GM23338 (cell line): ENCODE results near the gene CCN5. TPM values are rescaled to one million over a fixed set of nuclear protein-coding genes. Genes with fewer than 3 reads are reported as not detected.

Source experiments
- ATAC-seq: fragments of 200-7000 bp; cut with Tn5 transposase; 3 replicates; pipeline ENCODE4 v1.9.1; 2020
- DNase-seq: peaks from one replicate; pipeline ENCODE4 v3.0.0-alpha.2; 2015; ENCODE audit warnings: low spot score
- H2AFZ ChIP-seq: fragments of 200-600 bp; sonication (generic); 2 replicates; pipeline ENCODE4 v1.8.0; 2016; ENCODE audit warnings: antibody characterized with exemption, mild to moderate bottlenecking, moderate library complexity
- H3F3A ChIP-seq: fragments of 200-600 bp; sonication (generic); replicated peaks from 2 replicates; pipeline ENCODE4 v1.8.0; 2017; ENCODE audit warnings: antibody characterized with exemption, mixed run types, low read depth
- H3K27ac ChIP-seq: fragments of 200-600 bp; sonication (generic); 2 replicates; pipeline ENCODE4 v1.6.1; 2016; ENCODE audit warnings: low read depth
- H3K27me3 ChIP-seq: fragments of 200-600 bp; sonication (generic); 2 replicates; pipeline ENCODE4 v1.8.0; 2016; ENCODE audit warnings: mild to moderate bottlenecking, mixed run types, moderate library complexity; ENCODE audit not compliant: insufficient read depth
- H3K36me3 ChIP-seq: fragments of 200-600 bp; sonication (generic); 2 replicates; pipeline ENCODE4 v1.8.0; 2016; ENCODE audit warnings: mild to moderate bottlenecking; ENCODE audit not compliant: insufficient read depth
- H3K4me1 ChIP-seq: fragments of 200-600 bp; sonication (generic); 2 replicates; pipeline ENCODE4 v1.8.0; 2016; ENCODE audit warnings: mild to moderate bottlenecking, moderate library complexity; ENCODE audit not compliant: insufficient read depth
- H3K4me2 ChIP-seq: fragments of 200-600 bp; sonication (generic); 2 replicates; pipeline ENCODE4 v1.7.1; 2017; ENCODE audit warnings: mixed run types
- H3K4me3 ChIP-seq: fragments of 200-600 bp; sonication (generic); 2 replicates; pipeline ENCODE4 v1.6.1; 2016; ENCODE audit warnings: mixed run types
- H3K79me2 ChIP-seq: fragments of 200-600 bp; sonication (generic); replicated peaks from 2 replicates; pipeline ENCODE4 v1.8.0; 2017; ENCODE audit warnings: mild to moderate bottlenecking; ENCODE audit not compliant: insufficient read depth
- H3K9me2 ChIP-seq: fragments of 200-600 bp; sonication (generic); 2 replicates; pipeline ENCODE4 v1.8.0; 2017; ENCODE audit not compliant: insufficient read depth
- H4K20me1 ChIP-seq: fragments of 200-600 bp; sonication (generic); replicated peaks from 2 replicates; pipeline ENCODE4 v1.8.0; 2017; ENCODE audit warnings: mild to moderate bottlenecking; ENCODE audit not compliant: insufficient read depth
- H3K27ac Mint-ChIP-seq: 2 replicates; pipeline ENCODE4 v1.8.0; 2020; ENCODE audit warnings: inconsistent platforms, mild to moderate bottlenecking, moderate library complexity, mixed read lengths
- H3K27me3 Mint-ChIP-seq: 3 replicates; pipeline ENCODE4 v1.8.0; 2022; ENCODE audit warnings: low read depth, mild to moderate bottlenecking, moderate library complexity, mixed read lengths, inconsistent platforms; ENCODE audit not compliant: insufficient read depth, poor library complexity
- H3K36me3 Mint-ChIP-seq: 3 replicates; pipeline ENCODE4 v1.8.0; 2021; ENCODE audit warnings: low read depth, mild to moderate bottlenecking, inconsistent platforms, moderate library complexity, mixed read lengths
- H3K4me1 Mint-ChIP-seq: 3 replicates; pipeline ENCODE4 v1.8.0; 2020; ENCODE audit warnings: mild to moderate bottlenecking, inconsistent platforms, mixed read lengths
- H3K4me3 Mint-ChIP-seq: 3 replicates; pipeline ENCODE4 v1.8.0; 2021; ENCODE audit warnings: moderate library complexity, mild to moderate bottlenecking, inconsistent platforms, mixed read lengths
- H3K9me3 Mint-ChIP-seq: 3 replicates; pipeline ENCODE4 v1.8.0; 2020; ENCODE audit warnings: moderate library complexity, mild to moderate bottlenecking, inconsistent platforms, mixed read lengths
- CREB1 ChIP-seq: fragments of 250-450 bp; sonication (Bioruptor Pico); IDR thresholded peaks from 2 replicates; pipeline ENCODE4 v1.5.0; 2020; ENCODE audit warnings: low read depth, mild to moderate bottlenecking, moderate library complexity
- EZH2 ChIP-seq: fragments of 200-600 bp; sonication (generic); IDR thresholded peaks from one replicate; pipeline ENCODE4 v1.8.0; 2017; ENCODE audit warnings: antibody characterized with exemption, mild to moderate bottlenecking, low read depth; ENCODE audit not compliant: unreplicated experiment
- EZH2phosphoT487 ChIP-seq: fragments of 200-600 bp; sonication (generic); IDR thresholded peaks from one replicate; pipeline ENCODE4 v1.8.1; 2018; ENCODE audit warnings: antibody characterized with exemption; ENCODE audit not compliant: unreplicated experiment
- NANOG ChIP-seq: IDR thresholded peaks from 2 replicates; pipeline ENCODE4 v1.6.1; 2016; ENCODE audit warnings: antibody characterized with exemption, borderline replicate concordance
- POLR2AphosphoS5 ChIP-seq: IDR thresholded peaks from 2 replicates; pipeline ENCODE4 v1.6.1; 2016; ENCODE audit warnings: antibody characterized with exemption, low read depth
- STAT1 ChIP-seq: IDR thresholded peaks from one replicate; pipeline ENCODE4 v1.6.1; 2016; ENCODE audit warnings: antibody characterized with exemption; ENCODE audit not compliant: unreplicated experiment
- ZNF114 ChIP-seq: fragments of 250-450 bp; sonication (Bioruptor Pico); IDR thresholded peaks from 2 replicates; pipeline ENCODE4 v1.5.0; 2020; ENCODE audit warnings: mild to moderate bottlenecking, moderate library complexity
- ZNF331 ChIP-seq: fragments of 250-450 bp; sonication (Bioruptor Pico); IDR thresholded peaks from 2 replicates; pipeline ENCODE4 v1.5.0; 2020; ENCODE audit warnings: low read depth, mild to moderate bottlenecking, moderate library complexity
- polyA plus RNA-seq: library from polyadenylated mRNA; unstranded; fragments of >200 nt; fragmentation: Nextera tagmentation; extraction: Ambion mirVana; gene quantifications from 2 replicates; pipeline ENCODE4 v1.2.1, GENCODE V29; 2016
- total RNA-seq: library from RNA; depleted of rRNA; stranded (reverse); fragments of >200 nt; shearing (Covaris generic); gene quantifications from 2 replicates; pipeline ENCODE4 v1.2.3, GENCODE V29; 2014
- TF ChIP-seq, protein P1 (sequence below), 2 experiments: fragments of 200-600 bp in 1 of 2; sonication (generic) in 1 of 2; conservative IDR thresholded peaks; 2 replicates each; pipeline versions ENCODE4 v1.5.1 to v1.6.1; 2016 to 2017; ENCODE audit warnings: antibody characterized with exemption in 2 of 2, low read depth in 2 of 2, mild to moderate bottlenecking in 2 of 2, moderate library complexity in 1 of 2
- TF ChIP-seq, protein P2 (sequence below): IDR thresholded peaks from one replicate; pipeline ENCODE4 v1.6.1; 2018; ENCODE audit warnings: antibody characterized with exemption; ENCODE audit not compliant: unreplicated experiment
- TF ChIP-seq, protein P3 (sequence below): fragments of 250-450 bp; sonication (Bioruptor Pico); IDR thresholded peaks from 2 replicates; pipeline ENCODE4 v1.5.0; 2020; ENCODE audit warnings: mild to moderate bottlenecking, moderate library complexity
- TF ChIP-seq, protein P4 (sequence below): IDR thresholded peaks from 2 replicates; pipeline ENCODE4 v1.6.1; 2016; ENCODE audit warnings: antibody characterized with exemption

The CCN5 gene
- total and polyA plus RNA-seq, 2 experiments from 2014 or later = not detected

DNA sequence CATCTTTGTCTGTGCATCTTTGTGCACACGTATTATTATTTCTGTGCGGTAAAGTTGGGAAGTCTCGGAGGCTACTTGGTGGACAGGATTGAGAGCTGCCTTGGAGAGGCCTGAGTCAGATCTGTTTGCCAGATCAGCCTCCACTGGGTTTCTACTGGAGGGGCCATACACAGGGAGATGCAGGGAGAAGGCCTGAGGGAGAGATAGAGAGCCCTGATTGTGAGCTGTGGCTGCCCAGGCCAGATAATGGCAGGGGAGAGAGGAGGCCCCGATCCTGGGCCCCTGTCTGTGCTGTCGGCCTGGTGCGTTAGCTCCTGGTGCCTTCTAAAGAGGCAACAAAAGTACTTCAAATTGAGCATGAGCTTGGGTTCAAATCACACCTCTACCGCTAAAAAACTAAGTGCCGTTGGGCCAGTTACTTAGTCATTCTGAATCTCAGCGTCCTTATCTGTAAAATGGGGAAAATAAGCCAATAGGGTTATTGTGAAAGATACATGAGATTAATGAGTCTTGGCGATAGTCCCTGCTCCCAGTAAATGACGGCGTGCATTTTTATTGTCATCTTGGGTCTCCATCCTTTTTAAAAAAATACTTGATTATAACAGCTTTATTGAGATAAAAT lies 36.1 kb upstream of the CCN5 start:
- H3K4me3 ChIP-seq = no peak overlapping the region
- no peaks in the 10 kb centered on the region for H3K79me2 ChIP-seq
- no peak for ATAC-seq
- peak overlapping the region; percentile 99; the same call in 1 of the 2 replicates for H2AFZ ChIP-seq
- H3K9me2 ChIP-seq = no peaks in the 10 kb centered on the region
- H3K36me3 Mint-ChIP-seq = no peaks in the 10 kb centered on the region
- H3K4me3 Mint-ChIP-seq = no peak overlapping the region
- peaks cover 4% of the 10 kb centered on the region; the same call in 1 of the 2 replicates for H3K4me1 ChIP-seq
- no peaks in the 10 kb centered on the region for H4K20me1 ChIP-seq
- H3K27ac ChIP-seq = no peak overlapping the region
- H3K4me1 Mint-ChIP-seq = peaks cover 14% of the 10 kb centered on the region
- peak overlapping the region; percentile 36; the same call in 1 of the 2 replicates for H3K27ac Mint-ChIP-seq
- no peaks in the 10 kb centered on the region for H3F3A ChIP-seq
- no peaks in the 10 kb centered on the region for H3K36me3 ChIP-seq
- TF ChIP-seq EZH2 (no peak), CREB1 (CRISPR knock-in tag) (no peak), EZH2phosphoT487 (no peak), STAT1 (no peak), ZNF114 (no peak), NANOG (no peak), POLR2AphosphoS5 (no peak), ZNF331 (CRISPR knock-in tag) (no peak)
- TF ChIP-seq, protein P1, sequence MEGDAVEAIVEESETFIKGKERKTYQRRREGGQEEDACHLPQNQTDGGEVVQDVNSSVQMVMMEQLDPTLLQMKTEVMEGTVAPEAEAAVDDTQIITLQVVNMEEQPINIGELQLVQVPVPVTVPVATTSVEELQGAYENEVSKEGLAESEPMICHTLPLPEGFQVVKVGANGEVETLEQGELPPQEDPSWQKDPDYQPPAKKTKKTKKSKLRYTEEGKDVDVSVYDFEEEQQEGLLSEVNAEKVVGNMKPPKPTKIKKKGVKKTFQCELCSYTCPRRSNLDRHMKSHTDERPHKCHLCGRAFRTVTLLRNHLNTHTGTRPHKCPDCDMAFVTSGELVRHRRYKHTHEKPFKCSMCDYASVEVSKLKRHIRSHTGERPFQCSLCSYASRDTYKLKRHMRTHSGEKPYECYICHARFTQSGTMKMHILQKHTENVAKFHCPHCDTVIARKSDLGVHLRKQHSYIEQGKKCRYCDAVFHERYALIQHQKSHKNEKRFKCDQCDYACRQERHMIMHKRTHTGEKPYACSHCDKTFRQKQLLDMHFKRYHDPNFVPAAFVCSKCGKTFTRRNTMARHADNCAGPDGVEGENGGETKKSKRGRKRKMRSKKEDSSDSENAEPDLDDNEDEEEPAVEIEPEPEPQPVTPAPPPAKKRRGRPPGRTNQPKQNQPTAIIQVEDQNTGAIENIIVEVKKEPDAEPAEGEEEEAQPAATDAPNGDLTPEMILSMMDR (conservative IDR thresholded peaks at IDR 0.05; ENCODE audit: low read depth in 2 of 2) = no peak
- TF ChIP-seq, protein P2, sequence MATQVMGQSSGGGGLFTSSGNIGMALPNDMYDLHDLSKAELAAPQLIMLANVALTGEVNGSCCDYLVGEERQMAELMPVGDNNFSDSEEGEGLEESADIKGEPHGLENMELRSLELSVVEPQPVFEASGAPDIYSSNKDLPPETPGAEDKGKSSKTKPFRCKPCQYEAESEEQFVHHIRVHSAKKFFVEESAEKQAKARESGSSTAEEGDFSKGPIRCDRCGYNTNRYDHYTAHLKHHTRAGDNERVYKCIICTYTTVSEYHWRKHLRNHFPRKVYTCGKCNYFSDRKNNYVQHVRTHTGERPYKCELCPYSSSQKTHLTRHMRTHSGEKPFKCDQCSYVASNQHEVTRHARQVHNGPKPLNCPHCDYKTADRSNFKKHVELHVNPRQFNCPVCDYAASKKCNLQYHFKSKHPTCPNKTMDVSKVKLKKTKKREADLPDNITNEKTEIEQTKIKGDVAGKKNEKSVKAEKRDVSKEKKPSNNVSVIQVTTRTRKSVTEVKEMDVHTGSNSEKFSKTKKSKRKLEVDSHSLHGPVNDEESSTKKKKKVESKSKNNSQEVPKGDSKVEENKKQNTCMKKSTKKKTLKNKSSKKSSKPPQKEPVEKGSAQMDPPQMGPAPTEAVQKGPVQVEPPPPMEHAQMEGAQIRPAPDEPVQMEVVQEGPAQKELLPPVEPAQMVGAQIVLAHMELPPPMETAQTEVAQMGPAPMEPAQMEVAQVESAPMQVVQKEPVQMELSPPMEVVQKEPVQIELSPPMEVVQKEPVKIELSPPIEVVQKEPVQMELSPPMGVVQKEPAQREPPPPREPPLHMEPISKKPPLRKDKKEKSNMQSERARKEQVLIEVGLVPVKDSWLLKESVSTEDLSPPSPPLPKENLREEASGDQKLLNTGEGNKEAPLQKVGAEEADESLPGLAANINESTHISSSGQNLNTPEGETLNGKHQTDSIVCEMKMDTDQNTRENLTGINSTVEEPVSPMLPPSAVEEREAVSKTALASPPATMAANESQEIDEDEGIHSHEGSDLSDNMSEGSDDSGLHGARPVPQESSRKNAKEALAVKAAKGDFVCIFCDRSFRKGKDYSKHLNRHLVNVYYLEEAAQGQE = no peak
- TF ChIP-seq, protein P3, sequence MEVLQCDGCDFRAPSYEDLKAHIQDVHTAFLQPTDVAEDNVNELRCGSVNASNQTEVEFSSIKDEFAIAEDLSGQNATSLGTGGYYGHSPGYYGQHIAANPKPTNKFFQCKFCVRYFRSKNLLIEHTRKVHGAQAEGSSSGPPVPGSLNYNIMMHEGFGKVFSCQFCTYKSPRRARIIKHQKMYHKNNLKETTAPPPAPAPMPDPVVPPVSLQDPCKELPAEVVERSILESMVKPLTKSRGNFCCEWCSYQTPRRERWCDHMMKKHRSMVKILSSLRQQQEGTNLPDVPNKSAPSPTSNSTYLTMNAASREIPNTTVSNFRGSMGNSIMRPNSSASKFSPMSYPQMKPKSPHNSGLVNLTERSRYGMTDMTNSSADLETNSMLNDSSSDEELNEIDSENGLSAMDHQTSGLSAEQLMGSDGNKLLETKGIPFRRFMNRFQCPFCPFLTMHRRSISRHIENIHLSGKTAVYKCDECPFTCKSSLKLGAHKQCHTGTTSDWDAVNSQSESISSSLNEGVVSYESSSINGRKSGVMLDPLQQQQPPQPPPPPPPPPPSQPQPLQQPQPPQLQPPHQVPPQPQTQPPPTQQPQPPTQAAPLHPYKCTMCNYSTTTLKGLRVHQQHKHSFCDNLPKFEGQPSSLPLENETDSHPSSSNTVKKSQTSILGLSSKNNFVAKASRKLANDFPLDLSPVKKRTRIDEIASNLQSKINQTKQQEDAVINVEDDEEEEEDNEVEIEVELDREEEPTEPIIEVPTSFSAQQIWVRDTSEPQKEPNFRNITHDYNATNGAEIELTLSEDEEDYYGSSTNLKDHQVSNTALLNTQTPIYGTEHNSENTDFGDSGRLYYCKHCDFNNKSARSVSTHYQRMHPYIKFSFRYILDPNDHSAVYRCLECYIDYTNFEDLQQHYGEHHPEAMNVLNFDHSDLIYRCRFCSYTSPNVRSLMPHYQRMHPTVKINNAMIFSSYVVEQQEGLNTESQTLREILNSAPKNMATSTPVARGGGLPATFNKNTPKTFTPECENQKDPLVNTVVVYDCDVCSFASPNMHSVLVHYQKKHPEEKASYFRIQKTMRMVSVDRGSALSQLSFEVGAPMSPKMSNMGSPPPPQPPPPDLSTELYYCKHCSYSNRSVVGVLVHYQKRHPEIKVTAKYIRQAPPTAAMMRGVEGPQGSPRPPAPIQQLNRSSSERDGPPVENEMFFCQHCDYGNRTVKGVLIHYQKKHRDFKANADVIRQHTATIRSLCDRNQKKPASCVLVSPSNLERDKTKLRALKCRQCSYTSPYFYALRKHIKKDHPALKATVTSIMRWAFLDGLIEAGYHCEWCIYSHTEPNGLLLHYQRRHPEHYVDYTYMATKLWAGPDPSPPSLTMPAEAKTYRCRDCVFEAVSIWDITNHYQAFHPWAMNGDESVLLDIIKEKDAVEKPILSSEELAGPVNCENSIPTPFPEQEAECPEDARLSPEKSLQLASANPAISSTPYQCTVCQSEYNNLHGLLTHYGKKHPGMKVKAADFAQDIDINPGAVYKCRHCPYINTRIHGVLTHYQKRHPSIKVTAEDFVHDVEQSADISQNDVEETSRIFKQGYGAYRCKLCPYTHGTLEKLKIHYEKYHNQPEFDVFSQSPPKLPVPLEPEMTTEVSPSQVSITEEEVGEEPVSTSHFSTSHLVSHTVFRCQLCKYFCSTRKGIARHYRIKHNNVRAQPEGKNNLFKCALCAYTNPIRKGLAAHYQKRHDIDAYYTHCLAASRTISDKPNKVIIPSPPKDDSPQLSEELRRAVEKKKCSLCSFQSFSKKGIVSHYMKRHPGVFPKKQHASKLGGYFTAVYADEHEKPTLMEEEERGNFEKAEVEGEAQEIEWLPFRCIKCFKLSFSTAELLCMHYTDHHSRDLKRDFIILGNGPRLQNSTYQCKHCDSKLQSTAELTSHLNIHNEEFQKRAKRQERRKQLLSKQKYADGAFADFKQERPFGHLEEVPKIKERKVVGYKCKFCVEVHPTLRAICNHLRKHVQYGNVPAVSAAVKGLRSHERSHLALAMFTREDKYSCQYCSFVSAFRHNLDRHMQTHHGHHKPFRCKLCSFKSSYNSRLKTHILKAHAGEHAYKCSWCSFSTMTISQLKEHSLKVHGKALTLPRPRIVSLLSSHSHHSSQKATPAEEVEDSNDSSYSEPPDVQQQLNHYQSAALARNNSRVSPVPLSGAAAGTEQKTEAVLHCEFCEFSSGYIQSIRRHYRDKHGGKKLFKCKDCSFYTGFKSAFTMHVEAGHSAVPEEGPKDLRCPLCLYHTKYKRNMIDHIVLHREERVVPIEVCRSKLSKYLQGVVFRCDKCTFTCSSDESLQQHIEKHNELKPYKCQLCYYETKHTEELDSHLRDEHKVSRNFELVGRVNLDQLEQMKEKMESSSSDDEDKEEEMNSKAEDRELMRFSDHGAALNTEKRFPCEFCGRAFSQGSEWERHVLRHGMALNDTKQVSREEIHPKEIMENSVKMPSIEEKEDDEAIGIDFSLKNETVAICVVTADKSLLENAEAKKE (CRISPR knock-in tag) = no peak
- TF ChIP-seq, protein P4, sequence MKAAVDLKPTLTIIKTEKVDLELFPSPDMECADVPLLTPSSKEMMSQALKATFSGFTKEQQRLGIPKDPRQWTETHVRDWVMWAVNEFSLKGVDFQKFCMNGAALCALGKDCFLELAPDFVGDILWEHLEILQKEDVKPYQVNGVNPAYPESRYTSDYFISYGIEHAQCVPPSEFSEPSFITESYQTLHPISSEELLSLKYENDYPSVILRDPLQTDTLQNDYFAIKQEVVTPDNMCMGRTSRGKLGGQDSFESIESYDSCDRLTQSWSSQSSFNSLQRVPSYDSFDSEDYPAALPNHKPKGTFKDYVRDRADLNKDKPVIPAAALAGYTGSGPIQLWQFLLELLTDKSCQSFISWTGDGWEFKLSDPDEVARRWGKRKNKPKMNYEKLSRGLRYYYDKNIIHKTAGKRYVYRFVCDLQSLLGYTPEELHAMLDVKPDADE = no peak
- no peak overlapping the region for H3K4me2 ChIP-seq
- DNase-seq = no peak
- H3K9me3 Mint-ChIP-seq = no peaks in the 10 kb centered on the region
- H3K27me3 ChIP-seq = no peaks in the 10 kb centered on the region
- peaks cover 10% of the 10 kb centered on the region for H3K27me3 Mint-ChIP-seq
